NT2/D1 (cell line): ENCODE data around the gene CFAP61.

ENCODE experiments used
- YY1 ChIP-seq: IDR thresholded peaks from 2 replicates; pipeline ENCODE4 v1.6.1; 2011; ENCODE audit not compliant: insufficient read length, insufficient read depth
- ZNF274 ChIP-seq: IDR thresholded peaks from 2 replicates; pipeline ENCODE4 v1.6.1; 2011; ENCODE audit warnings: mild to moderate bottlenecking, low read depth, low read length

- TF ChIP-seq YY1: no peak
- no peak for TF ChIP-seq ZNF274
These were observed 166.7 kb downstream of the CFAP61 start for GRCh38 chr20:20219016-20219415.
